Fibroblast of pulmonary artery (primary cell): ENCODE results near the gene BCL2L1.
"Not testable (repeated sequence)": the region's sequence is repeated elsewhere in the genome, so short reads cannot be mapped to it uniquely, and the experiment has no call there.

Experiments used
- DNase-seq: peaks from one replicate; pipeline ENCODE4 v3.0.0-alpha.2; 2010; ENCODE audit warnings: low read depth
- H3K4me3 ChIP-seq: replicated peaks from 2 replicates; pipeline ENCODE4 v1.5.1; 2011; ENCODE audit warnings: low read depth, mild to moderate bottlenecking, control low read depth, low read length, moderate library complexity
- TF ChIP-seq, protein P1 (sequence below): IDR thresholded peaks from 2 replicates; pipeline ENCODE4 v1.5.1; 2011; ENCODE audit warnings: mild to moderate bottlenecking, control low read depth, low read length, inconsistent platforms; ENCODE audit errors: missing control alignments

BCL2L1 gene

DNA sequence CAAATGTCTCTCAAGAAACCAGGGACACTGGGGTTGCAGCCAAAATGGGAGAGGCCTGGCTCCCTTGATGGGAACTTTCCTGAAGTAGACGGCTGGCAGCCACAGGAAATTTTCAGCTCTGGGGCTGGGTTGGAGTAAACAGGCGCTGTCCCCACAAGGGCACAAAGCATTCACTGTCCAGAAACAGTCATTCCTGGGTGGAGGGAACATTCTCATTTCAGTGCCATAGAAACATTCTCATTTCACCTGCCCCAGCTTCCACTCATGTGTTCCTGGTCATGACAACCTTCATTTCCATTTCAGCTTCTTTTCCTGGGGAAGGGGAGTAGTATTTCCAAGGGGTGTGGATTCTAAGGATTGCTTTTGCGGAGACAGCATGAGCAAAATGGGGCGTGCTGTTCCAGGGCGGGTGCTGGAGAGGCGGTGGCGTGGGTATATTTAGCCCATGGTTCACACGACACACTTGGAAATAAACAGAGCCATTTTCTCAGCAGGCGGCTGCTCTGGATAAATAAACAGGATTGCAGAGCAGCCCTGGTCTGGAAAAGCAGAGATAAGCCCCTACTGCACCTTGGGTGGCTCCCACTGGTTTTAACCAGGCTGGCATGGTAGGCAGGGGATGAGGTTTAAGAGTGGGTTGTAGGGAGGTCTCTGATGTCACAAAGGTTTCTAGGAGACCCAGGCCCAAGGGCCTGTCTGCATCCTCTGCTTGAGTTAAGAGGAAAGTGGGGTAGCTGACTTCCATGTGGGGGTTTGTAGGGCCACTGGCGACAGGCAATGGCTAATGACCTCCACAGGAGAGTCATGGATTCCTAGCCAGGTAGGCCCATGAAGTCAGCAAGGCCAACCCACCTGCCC is 52.1 kb downstream of the BCL2L1 start:
- DNase-seq, result no peak
- TF ChIP-seq, protein P1, sequence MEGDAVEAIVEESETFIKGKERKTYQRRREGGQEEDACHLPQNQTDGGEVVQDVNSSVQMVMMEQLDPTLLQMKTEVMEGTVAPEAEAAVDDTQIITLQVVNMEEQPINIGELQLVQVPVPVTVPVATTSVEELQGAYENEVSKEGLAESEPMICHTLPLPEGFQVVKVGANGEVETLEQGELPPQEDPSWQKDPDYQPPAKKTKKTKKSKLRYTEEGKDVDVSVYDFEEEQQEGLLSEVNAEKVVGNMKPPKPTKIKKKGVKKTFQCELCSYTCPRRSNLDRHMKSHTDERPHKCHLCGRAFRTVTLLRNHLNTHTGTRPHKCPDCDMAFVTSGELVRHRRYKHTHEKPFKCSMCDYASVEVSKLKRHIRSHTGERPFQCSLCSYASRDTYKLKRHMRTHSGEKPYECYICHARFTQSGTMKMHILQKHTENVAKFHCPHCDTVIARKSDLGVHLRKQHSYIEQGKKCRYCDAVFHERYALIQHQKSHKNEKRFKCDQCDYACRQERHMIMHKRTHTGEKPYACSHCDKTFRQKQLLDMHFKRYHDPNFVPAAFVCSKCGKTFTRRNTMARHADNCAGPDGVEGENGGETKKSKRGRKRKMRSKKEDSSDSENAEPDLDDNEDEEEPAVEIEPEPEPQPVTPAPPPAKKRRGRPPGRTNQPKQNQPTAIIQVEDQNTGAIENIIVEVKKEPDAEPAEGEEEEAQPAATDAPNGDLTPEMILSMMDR, result no peak
- H3K4me3 ChIP-seq, result no peak overlapping the region

DNA sequence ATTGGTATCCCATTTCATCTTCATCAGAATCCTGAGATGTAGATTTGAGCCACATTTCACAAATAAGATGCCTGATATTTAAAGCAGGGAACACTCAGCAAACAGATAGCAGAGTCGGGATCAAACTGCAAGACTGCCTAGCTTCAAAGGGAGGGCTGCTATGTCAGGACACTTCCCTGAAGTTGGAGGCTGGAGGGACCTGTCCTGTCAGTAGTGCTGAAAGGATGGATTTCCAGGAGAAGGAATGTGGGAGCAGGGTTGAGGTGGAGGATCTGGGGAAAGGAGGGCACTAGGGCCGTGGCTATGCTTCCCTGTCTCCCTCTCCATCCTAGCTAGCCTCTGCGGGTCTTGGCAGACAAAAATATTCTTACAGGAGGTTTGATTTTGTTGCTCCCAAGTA is 52.8 kb downstream of the BCL2L1 start:
- H3K4me3 ChIP-seq, result no peak overlapping the region
- TF ChIP-seq, protein P1, result no peak
- DNase-seq, result no peak

DNA sequence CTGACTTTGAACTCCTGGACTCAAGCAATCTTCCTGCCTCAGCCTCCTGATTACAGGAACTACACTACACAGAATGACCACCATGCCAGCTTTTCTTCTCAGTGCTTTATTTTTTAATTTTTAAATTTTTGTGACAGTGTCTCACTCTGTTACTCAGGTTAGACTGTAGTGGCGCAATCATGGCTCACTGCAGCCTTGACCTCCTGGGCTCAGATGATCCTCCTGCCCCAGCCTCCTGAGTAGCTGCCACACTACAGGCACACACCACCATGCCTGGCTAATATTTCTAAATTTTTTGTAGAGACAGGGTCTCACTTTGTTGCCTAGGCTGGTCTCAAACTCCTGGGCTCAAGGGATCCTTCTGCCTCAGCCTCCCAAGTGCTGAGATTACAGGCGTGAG is 53.7 kb downstream of the BCL2L1 start:
- not testable (repeated sequence) for H3K4me3 ChIP-seq, DNase-seq

DNA sequence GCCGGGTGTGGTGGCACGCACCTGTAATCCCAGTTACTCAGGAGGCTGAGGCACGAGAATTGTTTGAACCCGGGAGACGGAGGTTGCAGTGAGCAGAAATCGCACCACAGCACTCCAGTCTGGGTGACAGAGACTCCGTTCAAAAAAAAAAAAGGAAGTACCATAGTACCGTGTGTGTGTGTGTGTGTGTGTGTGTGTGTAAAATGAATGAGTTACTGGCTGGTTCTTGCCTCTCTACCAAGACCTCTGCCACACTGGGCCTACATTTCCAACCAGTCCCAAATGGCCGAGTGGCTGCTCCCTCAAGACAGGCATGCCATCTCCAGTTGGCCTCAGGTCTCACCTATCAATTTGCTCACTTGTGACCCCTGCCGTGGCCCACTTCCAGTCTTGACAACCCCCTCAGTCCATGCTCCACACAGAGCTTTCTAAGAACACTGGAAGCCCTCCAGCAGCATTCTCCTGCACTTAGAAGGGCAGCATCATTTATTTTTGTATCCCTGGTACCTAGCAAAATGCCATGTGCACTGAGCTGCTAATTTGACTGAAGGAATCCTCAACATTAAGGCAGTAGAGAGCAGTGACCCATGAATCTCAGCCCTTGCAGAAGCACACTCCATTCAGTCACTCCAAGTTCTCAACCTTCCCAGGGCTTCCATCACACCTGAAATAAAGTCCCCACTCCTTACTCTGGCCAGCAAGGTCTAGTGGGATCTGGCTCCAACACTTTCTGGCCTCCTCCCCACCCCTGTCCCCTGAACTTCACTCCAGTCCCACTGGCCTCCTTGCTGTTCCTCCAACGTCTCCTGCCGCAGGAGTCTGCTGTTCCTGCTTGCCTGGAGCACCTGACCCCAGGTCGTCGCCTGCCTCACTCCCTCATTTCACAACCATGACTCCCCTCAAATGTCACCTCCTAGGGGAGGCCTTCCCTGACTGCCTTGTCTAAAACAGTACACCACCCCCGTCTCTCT is 55.1 kb downstream of the BCL2L1 start:
- TF ChIP-seq, protein P1, result no peak
- no peak overlapping the region for H3K4me3 ChIP-seq
- no peak for DNase-seq

DNA sequence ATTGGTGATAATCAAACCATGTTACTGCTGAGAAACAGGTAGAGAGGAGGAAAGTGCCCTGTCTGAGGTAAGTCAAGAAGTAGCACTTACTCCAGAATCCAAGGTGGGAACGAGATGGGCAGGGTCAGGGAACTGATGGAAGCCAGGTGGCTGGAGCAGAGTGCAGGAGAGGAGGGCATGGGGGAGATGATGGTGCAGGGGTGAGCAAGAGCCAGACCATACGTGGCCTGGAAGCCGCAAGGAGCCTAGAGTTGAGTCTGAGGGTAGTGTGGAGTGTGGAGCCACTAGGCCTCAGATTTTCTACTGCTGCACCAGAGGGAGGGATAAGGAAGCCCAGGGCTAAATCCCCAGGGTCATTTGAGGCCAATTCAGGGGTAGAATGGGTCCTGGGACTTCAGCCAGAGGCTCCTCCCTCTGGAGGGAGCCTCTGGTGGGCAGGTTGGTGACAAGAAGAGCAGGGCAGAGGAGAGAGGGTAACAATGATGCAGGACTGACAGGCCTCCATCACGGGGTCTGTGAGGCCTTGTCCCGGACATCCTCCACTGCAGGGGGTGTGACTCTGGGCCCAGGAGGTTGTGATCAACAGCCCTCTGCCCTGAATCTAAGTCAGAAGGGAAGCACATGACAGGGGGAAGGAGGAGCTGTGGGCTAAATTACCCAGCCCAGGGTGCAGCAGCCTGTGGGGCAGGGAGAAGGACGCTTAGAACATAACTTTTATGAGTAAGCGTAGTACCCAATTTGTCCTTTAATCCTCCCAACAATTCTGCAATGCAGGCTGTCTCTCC is 56.2 kb downstream of the BCL2L1 start:
- TF ChIP-seq, protein P1, result no peak
- DNase-seq, result no peak
- H3K4me3 ChIP-seq, result no peak overlapping the region

DNA sequence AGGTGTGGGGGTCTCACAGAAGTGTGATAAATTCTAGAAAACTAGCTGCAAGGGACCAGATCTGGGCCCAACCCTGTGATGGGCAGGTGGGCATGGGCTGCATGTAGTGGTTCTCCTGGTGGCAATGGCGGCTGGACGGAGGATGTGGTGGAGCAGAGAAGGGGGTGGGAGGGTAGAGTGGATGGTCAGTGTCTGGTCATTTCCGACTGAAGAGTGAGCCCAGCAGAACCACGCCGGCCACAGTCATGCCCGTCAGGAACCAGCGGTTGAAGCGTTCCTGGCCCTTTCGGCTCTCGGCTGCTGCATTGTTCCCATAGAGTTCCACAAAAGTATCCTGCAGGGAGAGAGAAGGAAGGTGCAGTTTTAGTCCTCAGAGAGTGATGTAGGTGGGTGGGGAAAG is 56.9 kb downstream of the BCL2L1 start:
- DNase-seq, result no peak
- H3K4me3 ChIP-seq, result no peak overlapping the region
- TF ChIP-seq, protein P1, result no peak
